H1 (cell line): ENCODE measurements around the gene HES4. TPM values are rescaled to one million over a fixed set of nuclear protein-coding genes. Genes with fewer than 3 reads are reported as not detected.

ENCODE experiments used
- CTCF ChIA-PET: fragments of 300-600 bp; sonication (Branson Sonifier 250); formaldehyde crosslinking; loops from one replicate; lab custom pipeline; 2021; ENCODE audit not compliant: partially characterized antibody; lab: Charles Lee
- POLR2A ChIA-PET: fragments of 300-600 bp; sonication (Branson Sonifier 250); formaldehyde crosslinking; loops from one replicate; lab custom pipeline; 2021; ENCODE audit warnings: inconsistent platforms; ENCODE audit not compliant: partially characterized antibody; lab: Charles Lee
- DNase-seq, 2 experiments: peaks; one replicate each; pipeline versions ENCODE4 v3.0.0 to v3.0.0-alpha.2; 2010 to 2022; ENCODE audit warnings: low spot score in 2 of 2, low read depth in 1 of 2, mixed read lengths in 1 of 2
- FAIRE-seq: peaks from 2 replicates; lab custom pipeline; 2011; peaks lifted over from hg19 to GRCh38; lab: Jason Lieb, UNC
- H2AFZ ChIP-seq: 2 replicates; pipeline ENCODE4 v1.8.1; 2012; ENCODE audit warnings: low read length, inconsistent platforms
- H2AK5ac ChIP-seq: 2 replicates; pipeline ENCODE4 v1.6.1; 2013; ENCODE audit warnings: low read depth, low read length
- H2BK120ac ChIP-seq: replicated peaks from 2 replicates; pipeline ENCODE3; 2013; ENCODE audit warnings: low read depth, low read length, inconsistent platforms
- H2BK12ac ChIP-seq: 2 replicates; pipeline ENCODE4 v1.6.1; 2013; ENCODE audit warnings: low read depth, low read length
- H2BK15ac ChIP-seq: 2 replicates; pipeline ENCODE4 v1.6.1; 2013; ENCODE audit warnings: low read length
- H2BK20ac ChIP-seq: 2 replicates; pipeline ENCODE4 v1.6.1; 2013; ENCODE audit warnings: low read length
- H2BK5ac ChIP-seq: 2 replicates; pipeline ENCODE4 v1.6.1; 2013; ENCODE audit warnings: low read depth, low read length
- H3K14ac ChIP-seq: 2 replicates; pipeline ENCODE4 v1.6.1; 2013; ENCODE audit warnings: inconsistent platforms; ENCODE audit not compliant: insufficient read length
- H3K18ac ChIP-seq: 2 replicates; pipeline ENCODE4 v1.6.1; 2013; ENCODE audit warnings: low read length; ENCODE audit errors: extremely low read depth
- H3K23ac ChIP-seq: 2 replicates; pipeline ENCODE4 v1.6.1; 2013; ENCODE audit warnings: inconsistent platforms; ENCODE audit not compliant: insufficient read length
- H3K23me2 ChIP-seq: 2 replicates; pipeline ENCODE4 v1.6.1; 2013; ENCODE audit warnings: low read depth, low read length
- H3K27ac ChIP-seq: 2 replicates; pipeline ENCODE4 v1.6.1; 2011; ENCODE audit warnings: low read depth, low read length, inconsistent platforms
- H3K27me3 ChIP-seq, 4 experiments: replicated peaks in 1 of 4; 1 replicate in 1 of 4; 2 replicates in 3 of 4; pipeline versions ENCODE4 v1.6.1 to v1.8.1; 2011 to 2013; ENCODE audit warnings: low read length in 3 of 4, mild to moderate bottlenecking in 3 of 4, inconsistent platforms in 2 of 4, mixed read lengths in 2 of 4, moderate library complexity in 1 of 4; ENCODE audit not compliant: control insufficient read depth in 3 of 4, insufficient read depth in 3 of 4; ENCODE audit errors: extremely low read depth in 1 of 4
- H3K36me3 ChIP-seq, 4 experiments: 2 replicates each; pipeline versions ENCODE4 v1.6.1 to v1.8.1; 2011 to 2013; ENCODE audit warnings: mild to moderate bottlenecking in 4 of 4, low read length in 3 of 4, moderate library complexity in 2 of 4, control low read depth in 1 of 4, inconsistent platforms in 1 of 4; ENCODE audit not compliant: insufficient read depth in 4 of 4, control insufficient read depth in 2 of 4
- H3K4ac ChIP-seq: replicated peaks from 2 replicates; pipeline ENCODE3; 2013; ENCODE audit warnings: low read length, low read depth, mixed read lengths, inconsistent platforms; ENCODE audit not compliant: insufficient read length
- H3K4me1 ChIP-seq, 4 experiments: replicated peaks in 1 of 4; 1 replicate in 1 of 4; 2 replicates in 3 of 4; pipeline versions ENCODE4 v1.6.1 to v1.8.1; 2011 to 2013; ENCODE audit warnings: low read length in 3 of 4, inconsistent platforms in 2 of 4, mixed read lengths in 1 of 4; ENCODE audit not compliant: insufficient read depth in 4 of 4, control insufficient read depth in 3 of 4
- H3K4me2 ChIP-seq, 2 experiments: 2 replicates each; pipeline versions ENCODE4 v1.6.1 to v1.8.1; 2011 to 2013; ENCODE audit warnings: low read depth in 2 of 2, low read length in 2 of 2, control low read depth in 1 of 2, inconsistent platforms in 1 of 2, mild to moderate bottlenecking in 1 of 2; ENCODE audit not compliant: insufficient read depth in 1 of 2
- H3K4me3 ChIP-seq, 4 experiments: fragments of 200-600, 300-600 bp in 1 of 4; sonication (generic), shearing (Covaris generic), sonication (Bioruptor Twin) in 1 of 4; 2 replicates each; pipeline versions ENCODE4 v1.5.1 to v1.8.1; 2011 to 2016; ENCODE audit warnings: low read length in 4 of 4, low read depth in 3 of 4, control low read depth in 2 of 4, inconsistent platforms in 2 of 4, mild to moderate bottlenecking in 2 of 4, mixed read lengths in 1 of 4, moderate library complexity in 1 of 4; ENCODE audit not compliant: insufficient read depth in 2 of 4; ENCODE audit errors: extremely low read depth in 1 of 4
- H3K56ac ChIP-seq: replicated peaks from 2 replicates; pipeline ENCODE3; 2013; ENCODE audit warnings: low read depth, mild to moderate bottlenecking, mixed read lengths, low read length, inconsistent platforms; ENCODE audit not compliant: insufficient read length
- H3K79me1 ChIP-seq: 2 replicates; pipeline ENCODE4 v1.6.1; 2013; ENCODE audit warnings: low read depth, low read length, control low read depth
- H3K79me2 ChIP-seq, 2 experiments: 2 replicates each; pipeline versions ENCODE4 v1.6.1 to v1.8.1; 2012 to 2013; ENCODE audit warnings: low read length in 2 of 2, mild to moderate bottlenecking in 2 of 2, inconsistent platforms in 1 of 2; ENCODE audit not compliant: insufficient read depth in 2 of 2, control insufficient read depth in 1 of 2
- H3K9ac ChIP-seq, 4 experiments: replicated peaks in 1 of 4; 1 replicate in 1 of 4; 2 replicates in 3 of 4; pipeline versions ENCODE4 v1.6.1 to v1.8.1; 2011 to 2013; ENCODE audit warnings: low read depth in 3 of 4, low read length in 3 of 4, control low read depth in 2 of 4, mild to moderate bottlenecking in 2 of 4, moderate library complexity in 2 of 4, inconsistent platforms in 1 of 4; ENCODE audit errors: extremely low read depth in 1 of 4
- H3K9me3 ChIP-seq, 2 experiments: 2 replicates each; pipeline versions ENCODE4 v1.6.1 to v1.8.1; 2012 to 2013; ENCODE audit warnings: mild to moderate bottlenecking in 2 of 2, moderate library complexity in 2 of 2, control low read depth in 1 of 2, inconsistent platforms in 1 of 2, low read depth in 1 of 2, low read length in 1 of 2, mixed read lengths in 1 of 2; ENCODE audit not compliant: insufficient read depth in 2 of 2
- H4K20me1 ChIP-seq, 2 experiments: replicated peaks in 1 of 2; 2 replicates each; pipeline versions ENCODE3 to v1.8.1; 2011 to 2013; ENCODE audit warnings: inconsistent platforms in 2 of 2, low read length in 2 of 2, mild to moderate bottlenecking in 1 of 2; ENCODE audit not compliant: insufficient read depth in 2 of 2, control insufficient read depth in 1 of 2
- H4K5ac ChIP-seq: 2 replicates; pipeline ENCODE4 v1.6.1; 2013; ENCODE audit warnings: low read length, low read depth, mixed read lengths, inconsistent platforms; ENCODE audit not compliant: insufficient read length
- H4K8ac ChIP-seq: 2 replicates; pipeline ENCODE4 v1.8.0; 2013; ENCODE audit warnings: mild to moderate bottlenecking, moderate library complexity, low read length, inconsistent platforms; ENCODE audit not compliant: insufficient read depth; ENCODE audit errors: extremely low read depth
- H4K91ac ChIP-seq: replicated peaks from 2 replicates; pipeline ENCODE3; 2013; ENCODE audit warnings: low read length, mixed read lengths, inconsistent platforms; ENCODE audit not compliant: insufficient read length
- CBX8 ChIP-seq: fragments of 300-800, 300-1000 bp; sonication (generic); IDR thresholded peaks from 2 replicates; pipeline ENCODE4 v1.7.1; 2016; ENCODE audit warnings: low read depth, low read length, borderline replicate concordance
- CREB1 ChIP-seq: IDR thresholded peaks from 2 replicates; pipeline ENCODE4 v1.6.1; 2012; ENCODE audit warnings: inconsistent platforms
- FOSL1 ChIP-seq: IDR thresholded peaks from 2 replicates; pipeline ENCODE4 v1.6.1; 2011; ENCODE audit warnings: mild to moderate bottlenecking, low read depth, low read length, moderate library complexity; ENCODE audit not compliant: insufficient read depth
- GABPA ChIP-seq: IDR thresholded peaks from 2 replicates; pipeline ENCODE4 v1.6.1; 2011; ENCODE audit warnings: mild to moderate bottlenecking, low read length, moderate library complexity, borderline replicate concordance; ENCODE audit not compliant: insufficient read depth
- JUN ChIP-seq: IDR thresholded peaks from 2 replicates; pipeline ENCODE4 v1.6.1; 2011; ENCODE audit warnings: low read depth, mild to moderate bottlenecking, improper control_type of control experiment, low read length
- KDM1A ChIP-seq: fragments of 200-600, 300-600 bp; sonication (generic); IDR thresholded peaks from 2 replicates; pipeline ENCODE4 v1.7.1; 2016; ENCODE audit warnings: mild to moderate bottlenecking, low read length, borderline replicate concordance
- MAFK ChIP-seq: IDR thresholded peaks from 2 replicates; pipeline ENCODE4 v1.6.1; 2012; ENCODE audit warnings: low read depth, mild to moderate bottlenecking, improper control_type of control experiment, low read length
- PHF8 ChIP-seq: fragments of 200-600 bp; sonication (generic); conservative IDR thresholded peaks from 2 replicates; pipeline ENCODE4 v1.7.1; 2012; ENCODE audit warnings: low read depth, mild to moderate bottlenecking, inconsistent platforms, low read length, moderate library complexity
- POLR2A ChIP-seq, 2 experiments: IDR thresholded peaks; 1 replicate in 1 of 2; 2 replicates in 1 of 2; pipeline ENCODE4 v1.6.1; 2011; ENCODE audit warnings: low read depth in 2 of 2, low read length in 2 of 2, mild to moderate bottlenecking in 2 of 2; ENCODE audit errors: control extremely low read depth in 1 of 2
- POLR2AphosphoS5 ChIP-seq: IDR thresholded peaks from 2 replicates; pipeline ENCODE4 v1.6.1; 2011; ENCODE audit warnings: low read depth, low read length
- YY1 ChIP-seq: IDR thresholded peaks from 2 replicates; pipeline ENCODE4 v1.6.1; 2011; ENCODE audit warnings: low read depth, mild to moderate bottlenecking, low read length
- WGBS, 2 experiments: shearing (Covaris generic) in 1 of 2; methylation state at CpG; one replicate each; pipeline versions ENCODE4 v1.1.6 to v1.1.7; 2013 to 2015; ENCODE audit warnings: low lambda C conversion rate in 2 of 2, mixed read lengths in 2 of 2, inconsistent platforms in 1 of 2, low coverage in 1 of 2, missing lambda C conversion rate in 1 of 2; ENCODE audit not compliant: insufficient replicate concordance in 2 of 2, insufficient coverage in 1 of 2, insufficient read length in 1 of 2; ENCODE audit errors: extremely low coverage in 1 of 2, missing lambda C conversion rate in 1 of 2; 5-methylcytosine and 5-hydroxymethylcytosine counted together
- polyA plus RNA-seq, 7 experiments: library from polyadenylated mRNA; depleted of rRNA in 3 of 7; stranded (reverse) in 5 of 7; unstranded in 2 of 7; fragments of >200 nt in 5 of 7; fragments of 200-250 nt in 2 of 7; gene quantifications; 1 replicate in 5 of 7; 2 replicates in 1 of 7; 4 replicates in 1 of 7; pipeline versions ENCODE4 v1.2.1 to v1.2.3, GENCODE V29; 2011 to 2013; ENCODE audit warnings: missing spikeins in 2 of 7, mixed read lengths in 2 of 7
- total RNA-seq: library from RNA; stranded (reverse); fragmentation: NEBNext Ultra II Directional; extraction: Animal tissue kit (Norgen Biotek cat#: 25700); gene quantifications from 2 replicates; pipeline ENCODE4 v1.2.1, GENCODE V29; 2021
- TF ChIP-seq, protein P1 (sequence below): IDR thresholded peaks from 2 replicates; pipeline ENCODE4 v1.6.1; 2011; ENCODE audit warnings: low read depth, mild to moderate bottlenecking, low read length; ENCODE audit not compliant: insufficient read depth
- TF ChIP-seq, protein P2 (sequence below): IDR thresholded peaks from 2 replicates; pipeline ENCODE4 v1.6.1; 2012; ENCODE audit warnings: inconsistent platforms

HES4 gene
- total and polyA plus RNA-seq, 2 of the 8 experiments (the other 6 are each of a cell fraction or from before 2014, with no cell fraction given), result 2.8 to 3.5 TPM

DNA sequence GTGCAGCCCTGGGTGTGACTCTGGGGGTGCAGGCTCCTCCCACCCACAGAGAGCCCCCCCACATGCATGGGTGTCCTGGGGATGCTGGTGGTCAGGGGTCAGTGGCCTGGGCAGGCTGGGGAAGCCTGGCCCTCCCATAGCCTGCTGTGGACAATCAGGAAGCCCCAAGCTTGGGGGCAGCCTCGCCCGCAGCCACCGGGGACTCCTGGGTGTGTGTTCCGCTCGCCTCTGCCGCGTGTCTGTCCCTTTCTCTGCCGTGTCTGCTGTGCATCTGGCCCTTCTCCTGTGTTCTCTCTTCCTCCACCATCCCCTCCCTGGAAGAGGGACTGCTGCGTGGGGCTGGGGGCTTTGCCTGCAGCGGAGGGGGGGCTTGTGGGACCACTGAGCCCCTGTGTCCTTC lies 42.9 kb upstream of the HES4 start:
- Histone ChIP-seq H3K79me2 (no peaks in the 10 kb centered on the region), H2BK120ac (no peak overlapping the region), H3K4me1 (peaks cover 0 to 10% (median 2%) of the 10 kb centered on the region in 4 experiments; a peak in 4 of 7 replicates), H2AFZ (no peak overlapping the region), H3K18ac (no peak overlapping the region), H3K4ac (no peak overlapping the region), H3K14ac (no peak overlapping the region), H4K8ac (peak overlapping the region; percentile 35; the same call in 1 of the 2 replicates), H2BK20ac (no peak overlapping the region), H2BK15ac (no peak overlapping the region), H2BK12ac (no peak overlapping the region), H3K27ac (no peak overlapping the region), H3K4me3 (no peak overlapping the region), H4K91ac (no peak overlapping the region), H3K36me3 (peaks cover 6 to 52% (median 23%) of the 10 kb centered on the region in 4 experiments), H3K4me2 (no peak overlapping the region), H3K79me1 (peaks cover 7% of the 10 kb centered on the region; the same call in 1 of the 2 replicates), H3K23me2 (peaks cover 8% of the 10 kb centered on the region; the same call in 1 of the 2 replicates), H3K27me3 (peaks cover 0 to 23% (median 16%) of the 10 kb centered on the region in 4 experiments; a peak in 5 of 7 replicates), H3K9ac (no peak overlapping the region), H3K56ac (no peak overlapping the region), H2BK5ac (0 out of 2 replicates have a peak overlapping the region, but pooled peaks have one; percentile 44), H4K20me1 (peaks cover 29 to 46% of the 10 kb centered on the region in 2 experiments), H3K23ac (no peak overlapping the region), H4K5ac (no peak overlapping the region), H2AK5ac (no peak overlapping the region), H3K9me3 (no peaks in the 10 kb centered on the region)
- FAIRE-seq, result no peak
- TF ChIP-seq KDM1A (no peak), CREB1 (no peak), FOSL1 (no peak), GABPA (no peak), CBX8 (no peak), YY1 (no peak), MAFK (no peak), POLR2AphosphoS5 (no peak), POLR2A (IDR thresholded peaks at IDR 0.05; ENCODE audit: control extremely low read depth in 1 of 2, low read depth in 2 of 2, low read length in 2 of 2) (no peak), PHF8 (no peak), JUN (no peak)
- TF ChIP-seq, protein P1, sequence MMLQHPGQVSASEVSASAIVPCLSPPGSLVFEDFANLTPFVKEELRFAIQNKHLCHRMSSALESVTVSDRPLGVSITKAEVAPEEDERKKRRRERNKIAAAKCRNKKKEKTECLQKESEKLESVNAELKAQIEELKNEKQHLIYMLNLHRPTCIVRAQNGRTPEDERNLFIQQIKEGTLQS, result no peak
- TF ChIP-seq, protein P2, sequence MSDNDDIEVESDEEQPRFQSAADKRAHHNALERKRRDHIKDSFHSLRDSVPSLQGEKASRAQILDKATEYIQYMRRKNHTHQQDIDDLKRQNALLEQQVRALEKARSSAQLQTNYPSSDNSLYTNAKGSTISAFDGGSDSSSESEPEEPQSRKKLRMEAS, result no peak
- POLR2A ChIA-PET, result interaction anchor here (0.9 to 3.8 kb wide), 4 partner anchors 9 to 16 kb away, joined by 3 to 19 read pairs (median 10); no protein-coding TSS in a partner anchor
- CTCF ChIA-PET, result interaction anchor here (1.6 to 2.5 kb wide), 3 partner anchors 17 to 24 kb away, joined by 4 to 11 read pairs (median 9); no protein-coding TSS in a partner anchor
- WGBS, 2 experiments, result 96% methylated on average over 10 of the region's 10 CpGs; no CpG with 5 or more reads in 1 of the 2 experiments
- no peak for DNase-seq
